Measurements from ENCODE around the gene SPAG16.

- no peak for TF ChIP-seq CTCF (IDR thresholded peaks at IDR 0.05)
- TF ChIP-seq POLR2A (IDR thresholded peaks at IDR 0.05) = no peak
Measured at GRCh38 chr2:214242797-214243196, 958.5 kb downstream of the SPAG16 start.

Data from testis (tissue), 2 donors.